HUES48 (cell line): Measurements from ENCODE around the gene DCAF5.
A peak's percentile ranks its signal among the peaks of the same experiment; 100 is the strongest.

Experiments
- H3K27ac ChIP-seq: one replicate; pipeline ENCODE4 v1.7.0; 2013; ENCODE audit warnings: low read depth, low read length, inconsistent platforms
- H3K27me3 ChIP-seq: 2 replicates; pipeline ENCODE4 v1.6.1; 2013; ENCODE audit warnings: mild to moderate bottlenecking, low read length; ENCODE audit not compliant: control insufficient read depth, insufficient read depth
- H3K36me3 ChIP-seq: 2 replicates; pipeline ENCODE4 v1.6.1; 2013; ENCODE audit warnings: low read length; ENCODE audit not compliant: control insufficient read depth, insufficient read depth
- H3K4me1 ChIP-seq: 2 replicates; pipeline ENCODE4 v1.6.1; 2013; ENCODE audit warnings: mild to moderate bottlenecking, low read length; ENCODE audit not compliant: control insufficient read depth, insufficient read depth
- H3K4me3 ChIP-seq: 2 replicates; pipeline ENCODE4 v1.5.1; 2013; ENCODE audit warnings: mild to moderate bottlenecking, low read depth, low read length
- H3K9ac ChIP-seq: 2 replicates; pipeline ENCODE4 v1.6.1; 2013; ENCODE audit warnings: mild to moderate bottlenecking, low read depth, low read length, moderate library complexity
- H3K9me3 ChIP-seq: 2 replicates; pipeline ENCODE4 v1.6.1; 2013; ENCODE audit warnings: low read length; ENCODE audit not compliant: control insufficient read depth, insufficient read depth

The DCAF5 gene

DNA sequence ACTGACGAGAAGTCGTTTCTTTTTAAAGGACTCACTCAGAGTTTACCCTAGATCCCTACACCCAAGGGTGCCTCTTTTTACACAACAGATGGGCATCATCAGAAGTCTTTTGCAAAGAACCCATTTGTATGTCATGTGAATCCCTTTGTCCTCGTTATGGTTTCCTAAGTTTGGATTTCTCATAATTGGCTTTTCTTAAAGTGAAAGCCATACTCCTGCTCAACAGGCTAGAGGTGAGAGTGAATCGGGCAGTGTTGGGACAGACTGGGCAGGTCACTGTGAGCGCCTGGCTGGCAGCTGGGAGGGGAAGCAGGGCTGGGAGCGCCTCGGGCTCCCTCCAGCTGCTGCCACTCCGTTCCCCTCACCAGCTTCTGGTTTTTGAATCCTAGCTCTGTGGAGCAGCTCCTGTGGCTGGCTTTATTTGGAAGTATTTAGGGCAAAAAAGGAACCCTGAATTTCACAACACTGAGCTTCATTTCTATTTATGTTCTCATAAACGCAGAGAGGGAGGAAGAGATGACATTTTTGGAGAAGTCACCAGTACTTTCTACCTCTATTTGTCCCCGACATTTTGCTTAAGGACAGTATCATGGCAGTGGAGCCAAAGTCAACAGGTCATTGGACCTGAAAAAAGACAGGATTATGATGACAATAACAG is 110.0 kb downstream of the DCAF5 start:
- Histone ChIP-seq H3K9me3 (no peaks in the 10 kb centered on the region), H3K4me1 (peaks cover 52% of the 10 kb centered on the region), H3K27ac (no peak overlapping the region), H3K4me3 (no peak overlapping the region), H3K9ac (no peak overlapping the region), H3K36me3 (no peaks in the 10 kb centered on the region), H3K27me3 (no peaks in the 10 kb centered on the region)

DNA sequence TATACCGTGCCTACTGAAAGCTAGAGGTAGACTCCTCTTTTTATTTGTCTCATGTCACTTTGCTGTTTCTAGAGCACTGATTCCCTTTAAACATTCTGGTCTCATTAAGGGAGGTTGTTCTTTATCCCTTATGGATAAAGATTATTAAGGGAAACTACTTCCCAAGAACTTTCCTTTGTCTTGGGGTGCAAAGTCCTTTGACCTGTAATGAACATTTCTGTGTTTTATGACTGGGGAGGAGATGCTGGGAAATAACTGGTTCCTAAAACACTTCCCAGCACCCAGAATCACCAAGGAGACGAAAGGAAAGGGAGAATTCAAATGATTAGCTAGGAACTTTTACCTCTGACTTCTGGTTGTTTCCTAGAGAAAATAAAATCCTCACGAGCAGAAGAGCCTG is 110.6 kb downstream of the DCAF5 start:
- Histone ChIP-seq H3K9me3 (no peaks in the 10 kb centered on the region), H3K4me3 (no peak overlapping the region), H3K9ac (no peak overlapping the region), H3K4me1 (peaks cover 59% of the 10 kb centered on the region), H3K27me3 (no peaks in the 10 kb centered on the region), H3K27ac (no peak overlapping the region), H3K36me3 (no peaks in the 10 kb centered on the region)

DNA sequence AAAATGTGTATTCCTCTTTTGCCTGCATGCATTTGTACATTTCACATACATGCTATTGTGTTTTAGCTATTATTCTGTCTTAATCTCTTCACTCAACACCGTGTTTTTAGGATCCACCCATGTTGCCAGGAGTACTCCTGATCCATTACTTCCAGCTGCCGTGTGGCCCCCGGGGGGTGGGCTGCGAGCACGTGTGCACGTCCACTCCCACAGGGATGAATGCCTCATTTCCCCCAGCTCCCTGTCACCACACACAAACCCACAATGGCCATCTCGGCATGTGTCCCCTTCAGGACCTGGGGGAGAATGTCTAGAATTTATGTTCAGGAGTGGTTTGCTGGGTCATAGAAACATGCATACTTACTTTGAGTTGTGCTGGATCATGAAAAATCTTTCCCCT is 111.1 kb downstream of the DCAF5 start:
- no peak overlapping the region for H3K9ac ChIP-seq
- no peaks in the 10 kb centered on the region for H3K27me3 ChIP-seq
- H3K9me3 ChIP-seq: no peaks in the 10 kb centered on the region
- no peak overlapping the region for H3K27ac ChIP-seq
- no peaks in the 10 kb centered on the region for H3K36me3 ChIP-seq
- no peak overlapping the region for H3K4me3 ChIP-seq
- H3K4me1 ChIP-seq: peaks cover 64% of the 10 kb centered on the region

DNA sequence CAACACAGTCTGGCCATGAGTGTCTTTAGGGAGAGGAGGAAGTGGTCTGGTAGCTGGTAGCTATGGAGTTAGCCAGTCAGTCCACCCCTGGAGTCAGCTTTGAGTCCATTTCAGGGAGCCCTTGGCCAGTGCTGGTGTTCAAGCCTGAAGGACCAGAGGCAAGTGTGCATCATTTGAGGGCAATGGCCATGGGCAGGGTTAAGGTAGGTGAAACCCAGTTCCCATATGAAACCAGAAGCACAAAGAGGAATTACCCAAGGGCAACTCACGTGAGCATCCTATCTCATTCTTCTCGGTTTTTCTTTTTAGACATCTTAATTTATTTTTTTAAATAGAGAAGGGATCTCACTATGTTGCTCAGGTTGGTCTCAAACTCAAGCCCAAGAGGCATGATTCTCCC is 112.6 kb downstream of the DCAF5 start:
- Histone ChIP-seq H3K27me3 (no peaks in the 10 kb centered on the region), H3K4me1 (peaks cover 53% of the 10 kb centered on the region), H3K27ac (no peak overlapping the region)

DNA sequence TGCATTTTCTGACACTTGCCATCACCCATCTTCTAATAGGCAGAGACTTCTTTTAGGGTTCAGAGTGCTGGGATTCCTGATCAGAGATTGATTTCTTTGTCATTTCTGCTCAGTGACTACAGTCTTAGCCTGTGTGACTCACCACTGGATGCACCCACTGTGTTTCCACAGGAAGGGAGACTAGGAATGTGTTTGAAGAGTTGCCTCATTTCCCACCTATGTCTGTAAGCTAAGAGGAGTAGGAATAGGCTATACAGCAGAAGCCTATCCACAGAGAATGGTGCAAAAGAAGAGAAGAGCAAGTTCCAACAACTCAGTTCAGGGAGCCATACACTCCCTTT is 113.7 kb downstream of the DCAF5 start:
- Histone ChIP-seq H3K27ac (peak overlapping the region; percentile 96), H3K4me3 (no peak overlapping the region), H3K27me3 (no peaks in the 10 kb centered on the region), H3K9me3 (no peaks in the 10 kb centered on the region), H3K36me3 (no peaks in the 10 kb centered on the region), H3K4me1 (peaks cover 50% of the 10 kb centered on the region), H3K9ac (no peak overlapping the region)

More for the DNA sequence above, 112.6 kb downstream of the DCAF5 start:
- Histone ChIP-seq H3K4me3 (no peak overlapping the region), H3K9ac (no peak overlapping the region), H3K9me3 (no peaks in the 10 kb centered on the region), H3K36me3 (no peaks in the 10 kb centered on the region)

DNA sequence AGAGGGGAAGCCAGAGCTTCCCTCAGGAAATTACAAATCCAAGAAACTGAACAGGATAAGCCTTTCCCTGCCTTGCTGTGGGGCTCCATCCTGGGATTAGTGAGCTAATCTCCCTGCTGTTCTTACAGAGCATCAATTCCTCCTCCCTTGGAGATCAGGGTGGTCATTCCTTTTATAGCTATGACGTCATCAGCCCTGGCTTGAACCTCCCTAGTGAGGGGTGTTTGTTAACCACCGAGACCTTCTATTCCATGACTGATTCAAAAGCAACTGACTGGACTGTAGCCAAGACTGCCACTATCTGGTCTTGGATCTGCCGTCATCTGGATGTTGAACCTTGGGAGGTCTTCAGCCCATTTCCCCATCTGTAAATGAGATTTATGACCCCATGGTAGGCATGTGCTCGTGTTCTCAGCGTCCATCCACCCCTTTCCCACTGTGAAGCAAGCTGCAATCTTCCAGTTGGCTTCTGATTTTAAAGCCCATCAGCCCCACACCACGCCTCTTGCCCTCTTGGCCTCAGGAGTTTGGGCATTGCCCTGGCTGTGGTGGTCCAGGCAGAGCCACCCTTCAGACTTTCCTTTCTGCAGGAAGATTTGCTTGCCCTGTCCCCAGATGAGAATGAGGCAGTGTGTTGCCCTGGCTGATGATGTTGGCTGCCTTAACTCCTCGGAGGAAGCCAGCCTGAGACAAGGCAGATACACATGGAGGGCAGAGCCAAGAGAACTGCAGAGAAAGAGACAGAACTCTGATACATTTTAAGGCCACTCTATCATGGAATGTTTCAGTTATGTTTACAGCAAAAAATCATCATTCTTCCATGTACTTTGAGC is 114.2 kb downstream of the DCAF5 start:
- Histone ChIP-seq H3K9me3 (no peaks in the 10 kb centered on the region), H3K4me1 (peaks cover 47% of the 10 kb centered on the region), H3K27me3 (no peaks in the 10 kb centered on the region), H3K36me3 (no peaks in the 10 kb centered on the region), H3K9ac (no peak overlapping the region), H3K4me3 (no peak overlapping the region), H3K27ac (peak overlapping the region; percentile 96)

DNA sequence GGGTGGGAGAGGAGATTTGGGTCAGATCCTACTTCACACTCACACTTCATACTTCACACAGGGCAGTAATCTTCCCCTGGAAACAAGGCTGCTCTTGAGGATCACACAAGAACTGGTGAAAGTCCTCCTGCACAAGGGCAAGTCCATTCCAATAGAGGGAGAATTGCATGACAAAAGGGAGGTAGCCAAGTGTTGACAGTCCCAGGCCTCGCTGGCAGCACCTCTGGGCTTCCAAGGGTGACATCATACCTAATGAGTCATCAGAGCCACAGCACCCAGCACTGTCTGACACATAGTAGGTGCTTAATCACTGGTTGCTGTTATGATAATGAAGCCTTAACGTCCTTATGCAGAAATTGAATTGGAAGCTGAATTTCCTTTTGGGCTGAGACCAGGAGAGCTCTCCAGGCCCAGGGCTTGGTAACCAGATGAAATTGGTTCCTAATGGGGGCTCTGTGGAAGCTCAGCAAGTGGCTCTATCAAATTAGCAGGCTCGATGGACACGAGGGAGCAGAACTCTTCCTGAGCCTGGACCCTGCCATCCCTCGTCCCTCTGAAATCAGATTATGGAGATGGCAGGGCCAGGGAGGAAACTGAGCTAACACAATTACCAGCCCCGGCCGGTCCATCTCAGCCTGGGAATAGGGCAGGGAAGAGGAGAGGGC is 115.0 kb downstream of the DCAF5 start:
- no peak overlapping the region for H3K9ac ChIP-seq
- H3K27ac ChIP-seq: peak overlapping the region; percentile 96
- H3K27me3 ChIP-seq: no peaks in the 10 kb centered on the region
- no peaks in the 10 kb centered on the region for H3K36me3 ChIP-seq
- H3K4me3 ChIP-seq: no peak overlapping the region
- H3K4me1 ChIP-seq: peaks cover 40% of the 10 kb centered on the region
- H3K9me3 ChIP-seq: no peaks in the 10 kb centered on the region

DNA sequence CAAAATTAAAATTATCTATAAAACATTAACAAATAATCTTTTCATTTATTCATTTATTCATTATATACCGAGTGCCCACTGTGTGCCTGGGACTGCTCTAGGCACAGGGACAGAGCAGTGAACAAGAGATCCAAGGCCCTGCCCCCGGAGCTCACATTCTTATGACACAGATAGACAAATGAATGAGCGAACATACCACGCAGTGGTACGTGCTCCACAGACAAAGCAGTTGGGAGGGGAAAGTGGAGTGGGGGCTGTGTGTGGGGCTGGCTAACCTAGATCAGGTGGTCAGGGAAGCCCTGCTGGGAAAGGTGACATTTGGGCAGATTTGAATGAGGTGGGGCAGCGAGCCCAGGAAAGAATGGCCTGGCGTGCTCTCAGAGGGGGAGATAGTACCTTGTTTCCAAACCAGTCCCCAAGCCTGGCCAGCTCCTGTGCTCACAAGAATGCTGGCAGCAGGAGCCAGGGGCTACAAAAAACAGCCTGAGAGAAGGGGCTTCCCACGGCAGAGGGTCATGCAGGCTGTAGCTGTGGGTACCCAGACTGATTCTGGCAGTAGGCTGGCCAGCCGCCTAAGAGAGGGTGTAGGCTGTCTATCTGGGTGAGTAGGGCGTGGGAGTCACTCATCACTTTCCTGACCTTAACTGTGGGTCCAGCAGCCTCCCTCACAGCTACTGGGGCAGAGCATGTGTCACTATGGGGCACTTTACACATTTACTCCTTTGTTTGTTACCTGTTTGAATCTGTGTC is 116.0 kb downstream of the DCAF5 start:
- Histone ChIP-seq H3K4me3 (no peak overlapping the region), H3K36me3 (no peaks in the 10 kb centered on the region), H3K9ac (no peak overlapping the region), H3K9me3 (no peaks in the 10 kb centered on the region), H3K4me1 (peaks cover 37% of the 10 kb centered on the region), H3K27ac (peak overlapping the region; percentile 96), H3K27me3 (no peaks in the 10 kb centered on the region)

DNA sequence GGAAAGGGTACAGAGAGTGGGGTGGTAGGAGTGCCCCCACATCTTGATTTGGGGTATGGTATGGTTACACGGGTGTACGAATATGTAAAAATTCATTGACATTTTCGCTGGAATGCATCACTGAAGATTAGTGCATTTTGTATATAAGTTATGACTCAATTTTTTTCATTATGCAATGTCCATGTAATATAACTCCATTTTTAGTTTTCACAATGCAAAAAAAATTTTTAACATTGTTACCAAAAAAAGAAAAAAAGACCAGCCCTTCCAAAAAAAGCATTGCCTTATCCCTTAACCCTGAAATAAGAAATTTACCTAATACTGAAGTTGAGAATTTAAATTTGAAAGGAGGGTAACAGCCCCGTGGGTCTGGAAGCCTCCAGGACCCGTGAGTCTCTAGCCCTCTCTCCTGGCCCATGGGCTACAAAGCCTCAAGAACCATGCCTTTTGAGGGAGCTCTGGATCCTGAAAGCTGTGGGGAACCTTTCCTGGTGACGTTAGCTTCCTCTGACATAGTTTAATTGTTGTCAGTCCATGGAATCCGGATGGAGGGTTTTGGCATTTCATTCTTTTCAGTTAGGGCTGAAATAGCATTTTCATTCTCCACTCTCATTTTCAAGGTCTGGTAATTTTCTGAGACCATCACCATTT is 118.2 kb downstream of the DCAF5 start:
- Histone ChIP-seq H3K27ac (peak overlapping the region; percentile 6), H3K9me3 (no peaks in the 10 kb centered on the region), H3K36me3 (no peaks in the 10 kb centered on the region), H3K27me3 (no peaks in the 10 kb centered on the region), H3K4me1 (peaks cover 37% of the 10 kb centered on the region), H3K4me3 (no peak overlapping the region), H3K9ac (no peak overlapping the region)

DNA sequence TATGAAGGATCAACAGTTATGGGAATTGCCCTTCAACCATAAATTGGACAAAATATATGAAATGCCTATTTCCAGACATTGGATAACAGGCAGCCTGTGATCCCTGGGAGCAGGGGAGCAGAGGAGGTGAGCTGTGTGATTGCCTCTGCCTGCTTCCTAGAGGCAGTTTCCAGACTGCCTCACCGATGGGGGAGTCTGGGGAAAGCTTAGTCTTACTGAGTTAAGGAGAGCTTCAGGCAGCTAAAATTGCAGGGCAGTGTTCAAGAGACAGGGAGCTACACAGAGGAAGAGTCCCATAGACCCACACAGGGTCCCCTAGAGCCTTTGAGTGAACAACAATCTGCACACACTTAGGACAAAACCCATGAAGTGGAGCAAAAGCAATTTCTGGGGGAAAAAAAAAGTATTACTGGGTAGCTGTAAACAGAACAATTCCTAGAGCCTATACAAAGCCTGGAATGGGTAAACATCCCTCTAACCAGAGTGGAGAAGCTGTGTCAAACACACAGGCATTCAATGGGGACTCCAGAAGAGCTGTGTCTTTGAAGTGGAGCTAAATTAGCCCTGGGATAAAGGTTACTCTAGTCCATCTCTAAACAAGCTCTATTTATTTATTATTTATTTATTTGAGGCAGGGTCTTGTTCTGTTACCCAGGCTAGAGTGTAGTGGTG is 125.5 kb downstream of the DCAF5 start:
- Histone ChIP-seq H3K36me3 (no peaks in the 10 kb centered on the region), H3K4me3 (no peak overlapping the region), H3K9ac (no peak overlapping the region), H3K27me3 (no peaks in the 10 kb centered on the region), H3K27ac (no peak overlapping the region), H3K4me1 (no peaks in the 10 kb centered on the region), H3K9me3 (no peaks in the 10 kb centered on the region)
